IMR-90 (cell line): ENCODE measurements around the gene SEZ6L. TPM values are rescaled to one million over a fixed set of nuclear protein-coding genes. Genes with fewer than 3 reads are reported as not detected.

ENCODE experiments used
- ATAC-seq: fragments of 200-7000 bp; cut with Tn5 transposase; 2 replicates; pipeline ENCODE4 v1.9.1; 2020; ENCODE audit warnings: low read depth, mild to moderate bottlenecking, moderate library complexity
- BruUV-seq: library from RNA; stranded (reverse); fragments of 400-500 nt; replicated peaks from 2 replicates; lab custom pipeline; 2021; lab: Mats Ljungman, UMichigan
- CTCF ChIA-PET: fragments of 300-600 bp; formaldehyde crosslinking; extraction: SDS; loops from one replicate; lab custom pipeline; 2021; ENCODE audit warnings: antibody characterized with exemption; lab: Yijun Ruan, JAX
- POLR2A ChIA-PET: fragments of 300-600 bp; sonication (Branson Sonifier 250); formaldehyde crosslinking; loops from one replicate; lab custom pipeline; 2022; ENCODE audit warnings: antibody characterized with exemption; ENCODE audit not compliant: unreplicated experiment; lab: Charles Lee
- DNase-seq: peaks from one replicate; pipeline ENCODE4 v3.0.0; 2013
- H2AFZ ChIP-seq: replicated peaks from 2 replicates; pipeline ENCODE3; 2013; ENCODE audit warnings: low read length, mild to moderate bottlenecking; ENCODE audit not compliant: poor library complexity
- H2AK5ac ChIP-seq: 2 replicates; pipeline ENCODE4 v1.6.1; 2013; ENCODE audit warnings: low read depth, low read length, inconsistent platforms
- H2AK9ac ChIP-seq: replicated peaks from 2 replicates; pipeline ENCODE3; 2013; ENCODE audit warnings: mild to moderate bottlenecking, low read depth, low read length, moderate library complexity; ENCODE audit not compliant: poor library complexity
- H2BK120ac ChIP-seq: 2 replicates; pipeline ENCODE4 v1.6.1; 2013; ENCODE audit warnings: low read depth, low read length, inconsistent platforms
- H2BK15ac ChIP-seq: 3 replicates; pipeline ENCODE4 v1.6.1; 2013; ENCODE audit warnings: low read depth, low read length, inconsistent platforms
- H2BK20ac ChIP-seq: 2 replicates; pipeline ENCODE4 v1.6.1; 2013; ENCODE audit warnings: low read depth, mild to moderate bottlenecking, inconsistent platforms, low read length, moderate library complexity
- H2BK5ac ChIP-seq: 2 replicates; pipeline ENCODE4 v1.6.1; 2013; ENCODE audit warnings: mild to moderate bottlenecking, low read depth, low read length, inconsistent platforms; ENCODE audit not compliant: poor library complexity, severe bottlenecking
- H3K14ac ChIP-seq: replicated peaks from 2 replicates; pipeline ENCODE4 v1.6.1; 2013; ENCODE audit warnings: low read depth, low read length, inconsistent platforms
- H3K18ac ChIP-seq: 2 replicates; pipeline ENCODE4 v1.6.1; 2013; ENCODE audit warnings: low read depth, low read length, control low read depth
- H3K23ac ChIP-seq: 2 replicates; pipeline ENCODE4 v1.6.1; 2013; ENCODE audit warnings: low read depth, low read length, inconsistent platforms
- H3K27ac ChIP-seq: 2 replicates; pipeline ENCODE4 v1.5.1; 2013; ENCODE audit warnings: mild to moderate bottlenecking, control low read depth, low read length; ENCODE audit not compliant: insufficient read depth
- H3K27me3 ChIP-seq: 2 replicates; pipeline ENCODE4 v1.6.1; 2013; ENCODE audit warnings: low read length; ENCODE audit not compliant: control insufficient read depth, insufficient read depth
- H3K36me3 ChIP-seq: 2 replicates; pipeline ENCODE4 v1.6.1; 2013; ENCODE audit warnings: low read length, mixed read lengths; ENCODE audit not compliant: control insufficient read depth, insufficient read depth
- H3K4ac ChIP-seq: 2 replicates; pipeline ENCODE4 v1.6.1; 2013; ENCODE audit warnings: low read depth, low read length, inconsistent platforms
- H3K4me1 ChIP-seq: 2 replicates; pipeline ENCODE4 v1.6.1; 2013; ENCODE audit warnings: low read length, mixed read lengths; ENCODE audit not compliant: control insufficient read depth, insufficient read depth
- H3K4me2 ChIP-seq: 2 replicates; pipeline ENCODE4 v1.6.1; 2013; ENCODE audit warnings: low read depth, mild to moderate bottlenecking, control low read depth, low read length, moderate library complexity
- H3K4me3 ChIP-seq: 2 replicates; pipeline ENCODE4 v1.5.1; 2013; ENCODE audit warnings: low read depth, mild to moderate bottlenecking, control low read depth, low read length, moderate library complexity; ENCODE audit not compliant: insufficient read depth
- H3K56ac ChIP-seq: 2 replicates; pipeline ENCODE4 v1.6.1; 2013; ENCODE audit warnings: low read length, inconsistent platforms; ENCODE audit not compliant: insufficient read depth; ENCODE audit errors: extremely low read depth
- H3K79me1 ChIP-seq, 2 experiments: 2 replicates each; pipeline ENCODE4 v1.6.1; 2013; ENCODE audit warnings: low read length in 2 of 2, inconsistent platforms in 1 of 2, low read depth in 1 of 2
- H3K9ac ChIP-seq: 2 replicates; pipeline ENCODE4 v1.6.1; 2013; ENCODE audit warnings: low read depth, low read length, control low read depth
- H3K9me1 ChIP-seq: 2 replicates; pipeline ENCODE4 v1.6.1; 2013; ENCODE audit warnings: low read length, inconsistent platforms; ENCODE audit not compliant: insufficient read depth
- H3K9me3 ChIP-seq: 2 replicates; pipeline ENCODE4 v1.6.1; 2013; ENCODE audit warnings: low read length; ENCODE audit not compliant: control insufficient read depth, insufficient read depth
- H4K20me1 ChIP-seq: 2 replicates; pipeline ENCODE4 v1.6.1; 2013; ENCODE audit warnings: low read length, inconsistent platforms; ENCODE audit not compliant: insufficient read depth
- H4K5ac ChIP-seq: 2 replicates; pipeline ENCODE4 v1.6.1; 2013; ENCODE audit warnings: mild to moderate bottlenecking, low read depth, low read length, control low read depth
- H4K8ac ChIP-seq, 2 experiments: 2 replicates each; pipeline ENCODE4 v1.6.1; 2013; ENCODE audit warnings: low read depth in 2 of 2, low read length in 2 of 2, control low read depth in 1 of 2, inconsistent platforms in 1 of 2
- H4K91ac ChIP-seq: 2 replicates; pipeline ENCODE4 v1.6.1; 2013; ENCODE audit warnings: low read depth, low read length, inconsistent platforms; ENCODE audit not compliant: insufficient read depth
- BHLHE40 ChIP-seq: fragments of 150-350 bp; IDR thresholded peaks from 2 replicates; pipeline ENCODE4 v1.6.1; 2016; ENCODE audit warnings: mild to moderate bottlenecking, low read depth, low read length
- CHD1 ChIP-seq: IDR thresholded peaks from 2 replicates; pipeline ENCODE4 v1.6.1; 2012; ENCODE audit warnings: low read depth, low read length, improper control_type of control experiment
- FOS ChIP-seq: fragments of 150-350 bp; IDR thresholded peaks from 2 replicates; pipeline ENCODE4 v1.6.1; 2016; ENCODE audit warnings: low read depth, low read length
- MAFK ChIP-seq: IDR thresholded peaks from 2 replicates; pipeline ENCODE4 v1.6.1; 2012; ENCODE audit warnings: low read depth, low read length, improper control_type of control experiment
- NFE2L2 ChIP-seq: fragments of 150-350 bp; IDR thresholded peaks from 2 replicates; pipeline ENCODE4 v1.6.1; 2016; ENCODE audit warnings: low read depth, mild to moderate bottlenecking, low read length
- WGBS, 2 experiments: methylation state at CpG; one replicate each; pipeline versions ENCODE4 v1.1.5 to v1.1.7; 2013; ENCODE audit warnings: missing lambda C conversion rate in 2 of 2; ENCODE audit not compliant: insufficient read length in 1 of 2; ENCODE audit errors: extremely low coverage in 2 of 2; 5-methylcytosine and 5-hydroxymethylcytosine counted together
- dilution Hi-C: fragments of 300-500 bp; cut with HindIII; formaldehyde crosslinking; loops from one replicate; pipeline ENCODE4 v1.14.3; 2018; ENCODE audit warnings: low sequenced_read_pairs; ENCODE audit not compliant: unreplicated experiment
- in situ Hi-C: fragments of 300-500 bp; cut with MboI; formaldehyde crosslinking; loops from 3 replicates; pipeline ENCODE4 v1.14.3; 2019; ENCODE audit warnings: low sequenced_read_pairs, inconsistent platforms, mixed read lengths
- intact Hi-C: fragments of 100-400 bp; cut with micrococcal nuclease; formaldehyde crosslinking; loops from 2 replicates; pipeline ENCODE4 v1.10.0; 2022
- polyA plus RNA-seq, 3 experiments: library from polyadenylated mRNA; depleted of rRNA; stranded (reverse); fragments of >200 nt; gene quantifications; 2 replicates each; pipeline ENCODE4 v1.2.3, GENCODE V29; 2012; ENCODE audit warnings: low replicate concordance in 1 of 3
- total RNA-seq: library from RNA; depleted of rRNA; stranded (reverse); fragments of >200 nt; gene quantifications from 2 replicates; pipeline ENCODE4 v1.2.3, GENCODE V29; 2012
- TF ChIP-seq, protein P1 (sequence below): fragments of 150-350 bp; IDR thresholded peaks from 2 replicates; pipeline ENCODE4 v1.6.1; 2017; ENCODE audit warnings: mild to moderate bottlenecking, antibody characterized with exemption, low read length, low read depth

The SEZ6L gene
- total and polyA plus RNA-seq, 2 of the 4 experiments (the other 2 are of a cell fraction), result not detected

DNA sequence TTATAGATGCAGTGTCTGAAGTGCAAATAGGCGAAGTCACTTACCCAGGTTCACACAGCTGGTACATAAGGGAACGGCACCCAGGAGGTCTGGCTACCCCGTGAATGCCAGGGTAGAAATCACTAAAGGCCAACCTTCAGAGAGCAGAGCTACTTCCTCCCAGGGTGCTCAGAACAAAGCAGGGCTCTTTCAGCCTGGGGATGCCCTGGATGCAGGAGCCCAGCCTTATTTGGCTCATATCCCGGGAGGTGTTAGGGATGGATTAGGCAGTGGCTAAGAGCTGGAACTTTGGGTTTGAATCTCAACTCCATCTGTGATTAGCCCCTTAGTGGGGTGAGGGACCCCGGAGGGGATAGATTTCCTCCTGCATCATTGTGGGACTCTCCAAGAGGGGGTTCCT lies 226.7 kb downstream of the SEZ6L start:
- H3K56ac ChIP-seq, result no peak overlapping the region

More for the DNA sequence above, 226.7 kb downstream of the SEZ6L start:
- no peak overlapping the region for H3K18ac ChIP-seq
- H3K79me1 ChIP-seq, result no peaks in the 10 kb centered on the region
- no peak overlapping the region for H3K27ac ChIP-seq
- no peaks in the 10 kb centered on the region for H3K4me1 ChIP-seq
- H2AK5ac ChIP-seq, result no peak overlapping the region
- H3K27me3 ChIP-seq, result peaks cover 10% of the 10 kb centered on the region
- no peak overlapping the region for H2BK15ac ChIP-seq
- H3K9me1 ChIP-seq, result no peaks in the 10 kb centered on the region
- H3K4me3 ChIP-seq, result no peak overlapping the region
- no peak overlapping the region for H3K4ac ChIP-seq
- no peaks in the 10 kb centered on the region for H4K20me1 ChIP-seq
- ChIA-PET POLR2A (no interaction called here), CTCF (no interaction called here)
- ATAC-seq, result no peak
- no peak overlapping the region for H3K14ac ChIP-seq
- no peak overlapping the region for H2AK9ac ChIP-seq
- no peak overlapping the region for H4K5ac ChIP-seq
- no peak overlapping the region for H2BK20ac ChIP-seq
- dilution Hi-C loops, result no loop called here
- no peak overlapping the region for H2BK120ac ChIP-seq
- H3K23ac ChIP-seq, result no peak overlapping the region
- no peak overlapping the region for H3K9ac ChIP-seq
- H3K4me2 ChIP-seq, result no peak overlapping the region
- in situ Hi-C loops, result no loop called here
- H3K36me3 ChIP-seq, result no peaks in the 10 kb centered on the region
- BruUV-seq, result no TSS peak
- no peak for TF ChIP-seq BHLHE40
- TF ChIP-seq MAFK, result no peak
- TF ChIP-seq, protein P1, sequence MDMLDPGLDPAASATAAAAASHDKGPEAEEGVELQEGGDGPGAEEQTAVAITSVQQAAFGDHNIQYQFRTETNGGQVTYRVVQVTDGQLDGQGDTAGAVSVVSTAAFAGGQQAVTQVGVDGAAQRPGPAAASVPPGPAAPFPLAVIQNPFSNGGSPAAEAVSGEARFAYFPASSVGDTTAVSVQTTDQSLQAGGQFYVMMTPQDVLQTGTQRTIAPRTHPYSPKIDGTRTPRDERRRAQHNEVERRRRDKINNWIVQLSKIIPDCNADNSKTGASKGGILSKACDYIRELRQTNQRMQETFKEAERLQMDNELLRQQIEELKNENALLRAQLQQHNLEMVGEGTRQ, result no peak
- TF ChIP-seq CHD1, result no peak
- TF ChIP-seq NFE2L2, result no peak
- no peak for TF ChIP-seq FOS
- no peaks in the 10 kb centered on the region for H3K9me3 ChIP-seq
- no peak overlapping the region for H2AFZ ChIP-seq
- H4K91ac ChIP-seq, result no peak overlapping the region
- no peak overlapping the region for H4K8ac ChIP-seq
- intact Hi-C loops, result loop anchor here (5.0 kb wide), 1 partner anchor 271 kb away; no protein-coding TSS in a partner anchor
- no peak for DNase-seq
- no peak overlapping the region for H2BK5ac ChIP-seq
- WGBS, 2 experiments, result 38% methylated on average over 3 of the region's 5 CpGs; no CpG with 5 or more reads in 1 of the 2 experiments
